ENCODE measurements around the gene KDM4C.

The KDM4C gene

GRCh38 chr9:6843742-6844141, 86.0 kb downstream of the KDM4C start:
- no peaks in the 10 kb centered on the region for H3K27me3 Mint-ChIP-seq
- DNase-seq = no peak
- no peaks in the 10 kb centered on the region for H3K9me3 Mint-ChIP-seq
- H3K4me3 Mint-ChIP-seq = no peak overlapping the region
- H3K27ac Mint-ChIP-seq = no peak overlapping the region
- H3K36me3 Mint-ChIP-seq (ENCODE audit: low read depth) = peaks cover 6% of the 10 kb centered on the region
- peaks cover 7% of the 10 kb centered on the region for H3K4me1 Mint-ChIP-seq
- peak; percentile 66 for ATAC-seq

- no peak overlapping the region for H3K27ac Mint-ChIP-seq
- no peaks in the 10 kb centered on the region for H3K27me3 Mint-ChIP-seq
- no peak overlapping the region for H3K4me3 Mint-ChIP-seq
- peaks cover 7% of the 10 kb centered on the region for H3K4me1 Mint-ChIP-seq
- ATAC-seq = no peak
- DNase-seq = no peak
- no peaks in the 10 kb centered on the region for H3K9me3 Mint-ChIP-seq
- H3K36me3 Mint-ChIP-seq (ENCODE audit: low read depth) = peaks cover 6% of the 10 kb centered on the region
Measured at GRCh38 chr9:6844267-6844666, 86.5 kb downstream of the KDM4C start.

- ATAC-seq = no peak
- Mint-ChIP-seq H3K27me3 (no peaks in the 10 kb centered on the region), H3K4me3 (no peak overlapping the region), H3K9me3 (no peaks in the 10 kb centered on the region), H3K36me3 (ENCODE audit: low read depth) (peaks cover 10% of the 10 kb centered on the region), H3K27ac (no peak overlapping the region), H3K4me1 (peaks cover 7% of the 10 kb centered on the region)
- no peak for DNase-seq
Measured at GRCh38 chr9:6845128-6845826, 87.5 kb downstream of the KDM4C start.

GRCh38 chr9:6845880-6846279, 88.1 kb downstream of the KDM4C start:
- H3K36me3 Mint-ChIP-seq (ENCODE audit: low read depth) = peaks cover 11% of the 10 kb centered on the region
- no peak overlapping the region for H3K27ac Mint-ChIP-seq
- ATAC-seq = no peak
- DNase-seq = no peak
- no peaks in the 10 kb centered on the region for H3K9me3 Mint-ChIP-seq
- peaks cover 7% of the 10 kb centered on the region for H3K4me1 Mint-ChIP-seq
- H3K4me3 Mint-ChIP-seq = no peak overlapping the region
- no peaks in the 10 kb centered on the region for H3K27me3 Mint-ChIP-seq

- Mint-ChIP-seq H3K27ac (peak overlapping the region; percentile 62), H3K4me3 (no peak overlapping the region), H3K36me3 (ENCODE audit: low read depth) (peaks cover 21% of the 10 kb centered on the region), H3K27me3 (no peaks in the 10 kb centered on the region), H3K9me3 (no peaks in the 10 kb centered on the region), H3K4me1 (peaks cover 4% of the 10 kb centered on the region)
- no peak for ATAC-seq
- no peak for DNase-seq
Measured at GRCh38 chr9:6852243-6852963, 94.6 kb downstream of the KDM4C start.

- Mint-ChIP-seq H3K4me1 (peaks cover 4% of the 10 kb centered on the region), H3K36me3 (ENCODE audit: low read depth) (peaks cover 27% of the 10 kb centered on the region), H3K27ac (no peak overlapping the region), H3K4me3 (no peak overlapping the region), H3K9me3 (no peaks in the 10 kb centered on the region), H3K27me3 (no peaks in the 10 kb centered on the region)
- DNase-seq = no peak
- no peak for ATAC-seq
Measured at GRCh38 chr9:6855860-6856259, 98.1 kb downstream of the KDM4C start.

GRCh38 chr9:6864102-6864501, 106.3 kb downstream of the KDM4C start:
- no peak overlapping the region for H3K27ac Mint-ChIP-seq
- ATAC-seq = no peak
- peaks cover 4% of the 10 kb centered on the region for H3K9me3 Mint-ChIP-seq
- H3K4me1 Mint-ChIP-seq = peaks cover 14% of the 10 kb centered on the region
- H3K36me3 Mint-ChIP-seq (ENCODE audit: low read depth) = peaks cover 39% of the 10 kb centered on the region
- no peak for DNase-seq
- H3K27me3 Mint-ChIP-seq = no peaks in the 10 kb centered on the region
- H3K4me3 Mint-ChIP-seq = no peak overlapping the region

GRCh38 chr9:6869081-6869948, 111.5 kb downstream of the KDM4C start:
- Mint-ChIP-seq H3K9me3 (no peaks in the 10 kb centered on the region), H3K4me3 (no peak overlapping the region), H3K4me1 (peaks cover 47% of the 10 kb centered on the region), H3K36me3 (ENCODE audit: low read depth) (peaks cover 32% of the 10 kb centered on the region), H3K27me3 (no peaks in the 10 kb centered on the region), H3K27ac (no peak overlapping the region)
- DNase-seq = no peak
- no peak for ATAC-seq

GRCh38 chr9:6870149-6870548, 112.4 kb downstream of the KDM4C start:
- Mint-ChIP-seq H3K27ac (peak overlapping the region; percentile 40), H3K4me1 (peaks cover 55% of the 10 kb centered on the region), H3K27me3 (no peaks in the 10 kb centered on the region), H3K9me3 (no peaks in the 10 kb centered on the region), H3K36me3 (ENCODE audit: low read depth) (peaks cover 31% of the 10 kb centered on the region), H3K4me3 (no peak overlapping the region)
- ATAC-seq = peak; percentile 60
- no peak for DNase-seq

- Mint-ChIP-seq H3K27me3 (no peaks in the 10 kb centered on the region), H3K4me1 (peaks cover 61% of the 10 kb centered on the region), H3K27ac (no peak overlapping the region), H3K36me3 (ENCODE audit: low read depth) (peaks cover 29% of the 10 kb centered on the region), H3K9me3 (no peaks in the 10 kb centered on the region), H3K4me3 (no peak overlapping the region)
- DNase-seq = no peak
- ATAC-seq = no peak
Measured at GRCh38 chr9:6870650-6871477, 113.1 kb downstream of the KDM4C start.

GRCh38 chr9:6873857-6874256, 116.1 kb downstream of the KDM4C start:
- Mint-ChIP-seq H3K4me1 (peaks cover 59% of the 10 kb centered on the region), H3K36me3 (ENCODE audit: low read depth) (peaks cover 22% of the 10 kb centered on the region), H3K4me3 (peak overlapping the region; percentile 10), H3K27me3 (no peaks in the 10 kb centered on the region), H3K9me3 (no peaks in the 10 kb centered on the region), H3K27ac (peak overlapping the region; percentile 72)
- DNase-seq (peak; percentile 20), ATAC-seq (peak; percentile 86)

GRCh38 chr9:6876195-6876894, 118.6 kb downstream of the KDM4C start:
- Mint-ChIP-seq H3K27ac (no peak overlapping the region), H3K9me3 (no peaks in the 10 kb centered on the region), H3K27me3 (no peaks in the 10 kb centered on the region), H3K4me3 (no peak overlapping the region), H3K36me3 (ENCODE audit: low read depth) (peaks cover 28% of the 10 kb centered on the region), H3K4me1 (peaks cover 42% of the 10 kb centered on the region)
- no peak for DNase-seq
- no peak for ATAC-seq

- no peak for DNase-seq
- Mint-ChIP-seq H3K4me1 (peaks cover 36% of the 10 kb centered on the region), H3K4me3 (no peak overlapping the region), H3K9me3 (no peaks in the 10 kb centered on the region), H3K36me3 (ENCODE audit: low read depth) (peaks cover 29% of the 10 kb centered on the region), H3K27ac (no peak overlapping the region), H3K27me3 (no peaks in the 10 kb centered on the region)
- no peak for ATAC-seq
Measured at GRCh38 chr9:6877671-6878161, 119.9 kb downstream of the KDM4C start.

Measured in activated naive CD8-positive, alpha-beta T cell treated with anti-CD3 and anti-CD28 coated beads, Interleukin-2, amount 50 U/mL, for 24 hours (primary cell).